Measurements from ENCODE around the gene PARP14.

- TF ChIP-seq CTCF (IDR thresholded peaks at IDR 0.05; ENCODE audit: poor library complexity, severe bottlenecking) (no peak), TAF1 (IDR thresholded peaks at IDR 0.05; ENCODE audit: low read depth) (no peak), RAD21 (conservative IDR thresholded peaks at IDR 0.05) (no peak), REST (IDR thresholded peaks at IDR 0.05; ENCODE audit: borderline replicate concordance) (no peak), EZH2 (IDR thresholded peaks at IDR 0.05; ENCODE audit: borderline replicate concordance, insufficient read depth, low read length, poor library complexity, severe bottlenecking) (no peak), POLR2AphosphoS5 (IDR thresholded peaks at IDR 0.05) (no peak), MXI1 (conservative IDR thresholded peaks at IDR 0.05; ENCODE audit: poor library complexity, severe bottlenecking) (no peak)
Observed at GRCh38 chr3:122774564-122774963, 93.9 kb downstream of the PARP14 start.

Data from neural cell (in vitro differentiated cells).